HG02678 (cell line): ENCODE results near the gene LARP6.
"Not testable (repeated sequence)": the region's sequence is repeated elsewhere in the genome, so short reads cannot be mapped to it uniquely, and the experiment has no call there.

Source experiments
- ATAC-seq: cut with Tn5 transposase; IDR thresholded peaks from one replicate; pipeline ENCODE4 v1.9.1; 2021; ENCODE audit warnings: mild to moderate bottlenecking, moderate library complexity; ENCODE audit not compliant: unreplicated experiment

Gene LARP6

GRCh38 chr15:70831094-70831911 is 22.7 kb downstream of the LARP6 start:
- no peak for ATAC-seq

- ATAC-seq, result no peak
These were observed 23.3 kb downstream of the LARP6 start for GRCh38 chr15:70830615-70831014.

GRCh38 chr15:70829371-70830166 is 24.4 kb downstream of the LARP6 start:
- no peak for ATAC-seq

- no peak for ATAC-seq
These were observed 26.2 kb downstream of the LARP6 start for GRCh38 chr15:70827721-70828120.

GRCh38 chr15:70826634-70827033 is 27.3 kb downstream of the LARP6 start:
- ATAC-seq, result no peak

- ATAC-seq, result no peak
These were observed 28.1 kb downstream of the LARP6 start for GRCh38 chr15:70825841-70826240.

- ATAC-seq, result no peak
These were observed 30.8 kb downstream of the LARP6 start for GRCh38 chr15:70823196-70823595.

GRCh38 chr15:70820214-70820613 is 33.7 kb downstream of the LARP6 start:
- no peak for ATAC-seq

GRCh38 chr15:70818580-70818979 is 35.4 kb downstream of the LARP6 start:
- no peak for ATAC-seq

GRCh38 chr15:70817266-70817665 is 36.7 kb downstream of the LARP6 start:
- ATAC-seq, result no peak

GRCh38 chr15:70815604-70816003 is 38.4 kb downstream of the LARP6 start:
- no peak for ATAC-seq

- ATAC-seq, result not testable (repeated sequence)
These were observed 38.9 kb downstream of the LARP6 start for GRCh38 chr15:70815011-70815410.

GRCh38 chr15:70812827-70813364 is 41.1 kb downstream of the LARP6 start:
- ATAC-seq, result no peak

- ATAC-seq, result no peak
These were observed 42.9 kb downstream of the LARP6 start for GRCh38 chr15:70810916-70811578.

GRCh38 chr15:70806992-70807712 is 46.8 kb downstream of the LARP6 start:
- ATAC-seq, result no peak

- not testable (repeated sequence) for ATAC-seq
These were observed 49.6 kb downstream of the LARP6 start for GRCh38 chr15:70804388-70804787.

- ATAC-seq, result no peak
These were observed 51.3 kb downstream of the LARP6 start for GRCh38 chr15:70802629-70803028.

GRCh38 chr15:70801109-70801508 is 52.8 kb downstream of the LARP6 start:
- ATAC-seq, result no peak

- ATAC-seq, result no peak
These were observed 54.1 kb downstream of the LARP6 start for GRCh38 chr15:70799667-70800450.

- ATAC-seq, result no peak
These were observed 56.5 kb downstream of the LARP6 start for GRCh38 chr15:70797464-70797863.
